Measurements from ENCODE around the gene TMEM254. TPM values are rescaled to one million over a fixed set of nuclear protein-coding genes. Genes with fewer than 3 reads are reported as not detected.
"Not testable (repeated sequence)": the region's sequence is repeated elsewhere in the genome, so short reads cannot be mapped to it uniquely, and the experiment has no call there.

TMEM254 gene
- total and polyA plus RNA-seq, 4 donors = 15.6 to 46.9 (median 36.0) TPM

DNA sequence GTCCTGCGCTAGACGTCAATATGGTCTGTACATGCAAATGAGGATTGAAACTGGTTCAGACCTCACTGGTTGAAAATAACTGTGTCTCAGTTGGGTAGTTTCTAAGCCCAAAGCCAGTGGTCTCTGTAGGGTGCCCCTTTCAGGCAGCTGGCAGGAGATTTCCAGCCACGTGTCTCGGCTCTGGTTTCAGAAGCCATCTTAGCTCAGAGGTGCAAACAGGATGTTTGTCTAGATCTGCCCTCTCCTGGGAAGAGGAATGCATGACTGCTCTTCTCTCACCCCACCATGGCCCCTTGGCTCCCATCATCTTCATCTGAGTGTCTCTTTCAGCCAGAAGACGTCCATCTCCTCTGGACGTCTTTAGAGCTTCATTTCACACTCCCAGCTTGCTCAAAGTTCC, 33.5 kb upstream of the TMEM254 start:
- H3K27me3 ChIP-seq (ENCODE audit: control insufficient read depth, insufficient read depth, low read length); H3K9me3 ChIP-seq (ENCODE audit: control insufficient read depth, insufficient read depth, low read length); DNase-seq (ENCODE audit: low read depth in 4 of 6, low spot score in 6 of 6); H3K27ac ChIP-seq (ENCODE audit: low read depth, low read length); H3K36me3 ChIP-seq (ENCODE audit: control insufficient read depth, insufficient read depth, low read length); H3K4me1 ChIP-seq (ENCODE audit: control insufficient read depth, insufficient read depth, low read length); H3K4me3 ChIP-seq (ENCODE audit: low read depth, low read length): not testable (repeated sequence)
- 60% methylated on average over 5 of the region's 6 CpGs for WGBS (ENCODE audit: insufficient coverage)

DNA sequence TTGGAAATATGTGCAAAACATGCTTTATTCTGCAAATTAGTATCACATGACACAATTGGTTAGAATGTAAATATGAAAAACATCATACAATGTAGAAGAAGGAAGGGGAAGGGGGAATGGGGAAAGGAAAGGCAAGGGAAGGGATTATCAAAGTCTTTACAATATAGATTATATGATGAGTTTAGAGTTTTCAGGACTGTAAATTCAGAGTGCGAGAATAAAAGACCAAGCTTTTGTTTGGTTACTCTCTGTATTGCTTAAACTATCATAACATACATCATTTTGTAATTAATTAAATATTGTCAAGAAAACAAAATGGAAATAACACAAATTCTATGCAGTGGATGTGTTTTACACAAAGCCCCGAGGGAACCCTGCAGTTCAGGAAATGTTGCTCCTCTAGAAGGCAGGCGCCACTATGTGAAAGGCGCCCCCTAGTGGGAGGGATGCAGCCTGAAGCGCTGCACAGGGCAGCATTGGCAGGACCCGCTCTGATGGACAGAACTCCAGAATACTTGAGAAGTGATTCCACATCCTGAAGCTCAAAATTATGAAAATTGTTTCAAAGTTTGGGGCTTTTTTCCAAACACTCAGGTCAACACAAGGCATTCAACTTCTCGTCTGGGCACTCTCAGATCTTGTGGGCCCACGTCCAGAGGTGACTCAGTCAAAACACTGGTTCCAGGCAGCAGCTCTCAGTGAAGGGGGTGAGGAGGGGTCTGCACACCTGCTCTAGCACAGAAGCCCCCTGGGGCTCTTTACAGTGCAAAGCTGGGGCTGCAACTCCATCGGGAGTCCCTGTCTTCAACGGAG, 31.6 kb upstream of the TMEM254 start:
- 29% methylated on average over 8 of the region's 10 CpGs for WGBS (ENCODE audit: insufficient coverage)
- Histone ChIP-seq H3K27me3 (ENCODE audit: control insufficient read depth, insufficient read depth, low read length) (no peaks in the 10 kb centered on the region), H3K27ac (ENCODE audit: low read depth, low read length) (no peak overlapping the region), H3K4me3 (ENCODE audit: low read depth, low read length) (no peak overlapping the region), H3K4me1 (ENCODE audit: control insufficient read depth, insufficient read depth, low read length) (no peaks in the 10 kb centered on the region), H3K36me3 (ENCODE audit: control insufficient read depth, insufficient read depth, low read length) (no peaks in the 10 kb centered on the region), H3K9me3 (ENCODE audit: control insufficient read depth, insufficient read depth, low read length) (no peaks in the 10 kb centered on the region)
- DNase-seq (ENCODE audit: low read depth in 4 of 6, low spot score in 6 of 6) = peak in 3 of 6 donors; percentile 17 to 67 (median 54)

DNA sequence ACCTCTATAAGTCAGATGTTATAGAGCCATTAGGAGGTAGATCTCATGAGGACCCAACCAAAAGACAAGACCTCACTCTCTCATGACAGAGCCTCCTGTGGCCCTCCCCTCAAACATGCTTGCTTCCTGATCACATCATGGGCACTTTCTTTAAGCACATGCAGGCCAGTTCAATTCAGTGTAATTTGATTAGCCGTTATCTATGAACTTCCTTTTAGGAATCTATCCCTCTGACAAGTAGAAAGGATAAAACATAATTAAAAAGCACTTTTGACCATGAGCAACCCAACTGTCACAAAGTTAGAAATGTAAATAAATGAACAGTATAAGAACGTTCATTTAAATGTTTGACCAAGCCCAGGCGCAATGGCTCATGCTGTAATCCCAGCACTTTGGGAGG, 27.7 kb upstream of the TMEM254 start:
- no peak overlapping the region for H3K4me3 ChIP-seq (ENCODE audit: low read depth, low read length)
- H3K36me3 ChIP-seq (ENCODE audit: control insufficient read depth, insufficient read depth, low read length) = no peaks in the 10 kb centered on the region
- H3K27ac ChIP-seq (ENCODE audit: low read depth, low read length) = no peak overlapping the region
- no peaks in the 10 kb centered on the region for H3K27me3 ChIP-seq (ENCODE audit: control insufficient read depth, insufficient read depth, low read length)
- no peak for DNase-seq (ENCODE audit: low read depth in 4 of 6, low spot score in 6 of 6)
- WGBS (ENCODE audit: insufficient coverage) = no CpG with 5 or more reads among the region's 3 CpGs
- H3K9me3 ChIP-seq (ENCODE audit: control insufficient read depth, insufficient read depth, low read length) = no peaks in the 10 kb centered on the region
- H3K4me1 ChIP-seq (ENCODE audit: control insufficient read depth, insufficient read depth, low read length) = no peaks in the 10 kb centered on the region

DNA sequence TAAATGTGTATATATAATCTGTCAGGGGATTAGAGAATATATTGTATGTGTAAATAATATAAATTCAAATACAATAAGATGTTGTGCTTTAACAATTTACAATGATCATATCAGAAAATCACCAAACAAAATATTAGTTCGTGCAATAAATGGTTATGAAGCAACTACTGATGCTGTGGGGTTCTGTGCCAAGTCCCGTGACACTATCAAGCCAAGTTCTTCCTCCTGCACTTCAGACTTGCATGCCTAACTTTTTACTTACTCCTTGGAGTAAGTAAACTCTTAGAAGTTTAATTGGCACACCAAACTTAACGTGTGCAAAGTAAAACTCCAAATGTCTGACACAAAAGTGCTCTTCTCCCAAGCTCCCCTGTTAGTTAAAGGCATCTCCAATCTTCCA, 26.5 kb upstream of the TMEM254 start:
- Histone ChIP-seq H3K9me3 (ENCODE audit: control insufficient read depth, insufficient read depth, low read length) (no peaks in the 10 kb centered on the region), H3K27me3 (ENCODE audit: control insufficient read depth, insufficient read depth, low read length) (no peaks in the 10 kb centered on the region), H3K27ac (ENCODE audit: low read depth, low read length) (no peak overlapping the region), H3K4me1 (ENCODE audit: control insufficient read depth, insufficient read depth, low read length) (no peaks in the 10 kb centered on the region), H3K4me3 (ENCODE audit: low read depth, low read length) (no peak overlapping the region), H3K36me3 (ENCODE audit: control insufficient read depth, insufficient read depth, low read length) (no peaks in the 10 kb centered on the region)
- no peak for DNase-seq (ENCODE audit: low read depth in 4 of 6, low spot score in 6 of 6)
- WGBS (ENCODE audit: insufficient coverage) = 88% methylated on average over 1 of the region's 3 CpGs

DNA sequence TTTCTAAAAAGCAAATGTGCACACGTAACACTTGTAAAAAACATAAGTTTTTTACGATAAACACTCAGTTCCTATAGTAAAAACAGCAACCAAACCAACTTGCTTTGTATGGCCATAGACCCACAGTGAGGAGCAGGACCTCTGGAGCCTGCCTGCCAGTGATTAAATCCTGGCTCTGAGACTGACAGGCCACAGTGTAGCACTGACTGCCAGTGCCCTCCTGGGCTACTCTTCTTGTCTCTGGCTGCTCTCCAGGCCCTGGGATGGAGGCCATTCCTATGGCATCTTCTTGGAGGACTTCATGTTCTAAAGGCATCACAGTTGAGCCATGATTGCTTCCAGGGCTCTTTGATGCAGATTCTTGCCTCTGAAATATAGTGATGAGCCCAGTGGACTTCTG, 22.7 kb upstream of the TMEM254 start:
- H3K4me1 ChIP-seq (ENCODE audit: control insufficient read depth, insufficient read depth, low read length) = no peaks in the 10 kb centered on the region
- DNase-seq (ENCODE audit: low read depth in 4 of 6, low spot score in 6 of 6) = peak in 1 of 6 donors; percentile 18
- H3K27me3 ChIP-seq (ENCODE audit: control insufficient read depth, insufficient read depth, low read length) = no peaks in the 10 kb centered on the region

DNA sequence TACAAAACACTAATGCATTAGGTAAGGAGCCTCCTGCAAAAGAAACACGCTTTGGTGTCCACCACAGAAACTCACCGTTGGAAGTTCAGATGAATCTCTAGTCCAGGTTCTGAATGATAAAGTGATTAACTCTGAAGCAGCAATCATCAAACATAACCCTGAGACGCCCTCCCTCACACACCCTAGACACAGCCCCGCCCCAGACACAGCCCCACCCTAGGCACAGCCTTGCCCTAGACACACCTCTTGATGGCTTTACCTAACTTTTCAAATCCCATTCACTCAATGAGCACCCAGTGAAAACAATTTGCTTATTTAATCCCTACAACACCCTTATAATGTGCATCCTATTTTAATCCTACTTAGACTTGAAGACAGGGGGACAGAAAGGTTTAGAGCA, 21.3 kb upstream of the TMEM254 start:
- no peak overlapping the region for H3K4me3 ChIP-seq (ENCODE audit: low read depth, low read length)
- no peaks in the 10 kb centered on the region for H3K4me1 ChIP-seq (ENCODE audit: control insufficient read depth, insufficient read depth, low read length)
- no peaks in the 10 kb centered on the region for H3K27me3 ChIP-seq (ENCODE audit: control insufficient read depth, insufficient read depth, low read length)
- H3K27ac ChIP-seq (ENCODE audit: low read depth, low read length) = no peak overlapping the region
- DNase-seq (ENCODE audit: low read depth in 4 of 6, low spot score in 6 of 6) = no peak
- no peaks in the 10 kb centered on the region for H3K9me3 ChIP-seq (ENCODE audit: control insufficient read depth, insufficient read depth, low read length)
- no peaks in the 10 kb centered on the region for H3K36me3 ChIP-seq (ENCODE audit: control insufficient read depth, insufficient read depth, low read length)
- WGBS (ENCODE audit: insufficient coverage) = 88% methylated on average over 2 of the region's 4 CpGs

More for the DNA sequence above, 22.7 kb upstream of the TMEM254 start:
- no peak overlapping the region for H3K27ac ChIP-seq (ENCODE audit: low read depth, low read length)
- H3K4me3 ChIP-seq (ENCODE audit: low read depth, low read length) = no peak overlapping the region
- WGBS (ENCODE audit: insufficient coverage) = 95% methylated on average over 2 of the region's 2 CpGs
- H3K9me3 ChIP-seq (ENCODE audit: control insufficient read depth, insufficient read depth, low read length) = no peaks in the 10 kb centered on the region
- no peaks in the 10 kb centered on the region for H3K36me3 ChIP-seq (ENCODE audit: control insufficient read depth, insufficient read depth, low read length)

DNA sequence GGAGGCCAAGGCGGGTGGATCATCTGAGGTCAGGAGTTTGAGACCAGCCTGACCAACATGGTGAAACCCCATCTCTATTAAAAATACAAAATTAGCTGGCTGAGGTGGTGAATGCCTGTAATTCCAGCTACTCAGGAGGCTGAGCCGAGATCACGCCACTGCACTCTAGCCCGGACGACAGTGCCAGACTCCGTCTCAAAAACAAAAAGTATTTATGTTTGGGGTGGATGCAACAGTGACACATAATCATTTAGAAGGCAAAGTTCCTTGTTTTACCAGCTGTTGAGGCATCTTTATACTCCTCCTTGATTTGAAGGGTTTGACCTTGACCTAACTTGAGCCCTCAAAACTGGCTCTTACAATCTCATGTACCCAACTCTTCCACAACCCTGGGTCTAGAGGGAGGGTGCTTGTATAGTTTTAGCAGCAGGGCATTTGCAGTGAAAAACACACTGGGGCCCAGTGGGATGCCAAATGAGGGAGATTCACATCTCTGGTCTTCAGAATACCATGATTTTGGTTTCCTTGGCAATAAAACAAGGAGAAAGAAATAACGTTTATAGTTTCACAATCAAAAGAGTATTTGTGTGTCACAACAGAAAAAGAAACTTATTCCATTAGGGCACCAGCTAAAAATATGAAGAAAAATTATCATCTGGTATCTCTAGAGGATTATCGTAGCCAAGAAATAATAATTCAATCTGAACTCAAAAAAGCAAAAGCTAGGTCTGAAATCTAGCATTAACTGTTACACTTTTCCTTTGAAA, 14.2 kb upstream of the TMEM254 start:
- Histone ChIP-seq H3K36me3 (ENCODE audit: control insufficient read depth, insufficient read depth, low read length) (no peaks in the 10 kb centered on the region), H3K4me3 (ENCODE audit: low read depth, low read length) (no peak overlapping the region), H3K27me3 (ENCODE audit: control insufficient read depth, insufficient read depth, low read length) (no peaks in the 10 kb centered on the region), H3K4me1 (ENCODE audit: control insufficient read depth, insufficient read depth, low read length) (no peaks in the 10 kb centered on the region), H3K27ac (ENCODE audit: low read depth, low read length) (no peak overlapping the region), H3K9me3 (ENCODE audit: control insufficient read depth, insufficient read depth, low read length) (peaks cover 3% of the 10 kb centered on the region)
- no peak for DNase-seq (ENCODE audit: low read depth in 4 of 6, low spot score in 6 of 6)
- no CpG with 5 or more reads among the region's 8 CpGs for WGBS (ENCODE audit: insufficient coverage)

DNA sequence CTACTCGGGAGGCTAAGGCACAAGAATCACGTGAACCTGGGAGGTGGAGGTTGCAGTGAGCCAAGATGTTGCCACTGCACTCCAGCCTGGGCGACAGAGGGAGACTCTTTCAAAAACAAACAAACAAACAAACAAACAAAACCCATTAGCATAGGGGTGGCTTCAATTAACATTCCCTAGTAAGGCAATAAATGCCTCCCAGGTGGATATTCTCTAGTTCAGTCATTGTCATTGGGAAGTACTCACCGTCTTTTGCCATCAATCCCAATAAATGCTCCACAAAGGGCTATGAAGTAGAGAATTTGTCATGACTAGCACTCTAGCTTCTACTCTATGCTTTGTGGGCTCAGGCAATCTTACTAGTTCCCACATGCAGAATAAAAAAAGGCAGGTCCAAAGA, 11.7 kb upstream of the TMEM254 start:
- H3K4me3 ChIP-seq (ENCODE audit: low read depth, low read length) = no peak overlapping the region
- no peak overlapping the region for H3K27ac ChIP-seq (ENCODE audit: low read depth, low read length)
- no peaks in the 10 kb centered on the region for H3K27me3 ChIP-seq (ENCODE audit: control insufficient read depth, insufficient read depth, low read length)
- WGBS (ENCODE audit: insufficient coverage) = no CpG with 5 or more reads among the region's 4 CpGs
- no peaks in the 10 kb centered on the region for H3K36me3 ChIP-seq (ENCODE audit: control insufficient read depth, insufficient read depth, low read length)
- peaks cover 3% of the 10 kb centered on the region for H3K9me3 ChIP-seq (ENCODE audit: control insufficient read depth, insufficient read depth, low read length)
- no peak for DNase-seq (ENCODE audit: low read depth in 4 of 6, low spot score in 6 of 6)
- peaks cover 12% of the 10 kb centered on the region for H3K4me1 ChIP-seq (ENCODE audit: control insufficient read depth, insufficient read depth, low read length)

DNA sequence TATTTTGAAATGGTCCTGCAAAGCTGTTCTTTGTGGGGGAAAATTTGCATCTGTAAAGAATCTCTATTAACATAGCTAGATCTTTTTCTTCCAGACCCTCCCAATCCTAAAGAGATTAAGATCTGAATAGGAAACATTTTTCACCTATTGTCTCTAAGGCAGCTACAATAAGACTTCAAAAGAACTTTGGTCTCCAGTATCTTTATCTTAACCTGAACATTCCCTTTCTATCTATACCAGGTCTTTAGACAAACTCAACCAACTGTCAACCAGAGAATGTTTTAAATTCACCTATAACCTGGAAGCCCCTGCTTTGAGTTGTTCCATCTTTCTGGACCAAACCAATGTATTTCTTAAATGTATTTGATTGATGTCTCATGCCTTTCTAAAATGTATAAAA, 10.6 kb upstream of the TMEM254 start:
- H3K36me3 ChIP-seq (ENCODE audit: control insufficient read depth, insufficient read depth, low read length); H3K27ac ChIP-seq (ENCODE audit: low read depth, low read length); DNase-seq (ENCODE audit: low read depth in 4 of 6, low spot score in 6 of 6); H3K9me3 ChIP-seq (ENCODE audit: control insufficient read depth, insufficient read depth, low read length); H3K4me3 ChIP-seq (ENCODE audit: low read depth, low read length); H3K27me3 ChIP-seq (ENCODE audit: control insufficient read depth, insufficient read depth, low read length): not testable (repeated sequence)
- H3K4me1 ChIP-seq (ENCODE audit: control insufficient read depth, insufficient read depth, low read length) = peaks cover 12% of the 10 kb centered on the region

DNA sequence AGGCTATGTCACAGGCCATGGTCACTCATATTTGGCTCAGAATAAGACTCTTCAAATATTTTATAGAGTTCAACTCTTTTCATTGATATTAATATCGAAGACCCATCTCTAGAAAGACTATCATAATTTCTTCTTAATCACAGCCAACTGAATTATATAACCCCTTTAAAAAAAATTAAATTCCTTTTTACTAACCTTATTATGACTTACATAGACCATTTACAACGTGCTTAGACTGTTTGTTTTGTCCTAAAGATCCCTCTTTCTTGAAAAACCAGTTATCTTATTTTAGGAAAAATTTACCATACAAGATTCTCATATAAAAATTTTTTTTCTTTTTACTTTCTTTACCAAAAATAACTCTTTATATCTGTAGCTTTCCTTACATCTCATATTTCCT, 10.2 kb upstream of the TMEM254 start:
- Histone ChIP-seq H3K27ac (ENCODE audit: low read depth, low read length) (no peak overlapping the region), H3K27me3 (ENCODE audit: control insufficient read depth, insufficient read depth, low read length) (no peaks in the 10 kb centered on the region), H3K36me3 (ENCODE audit: control insufficient read depth, insufficient read depth, low read length) (no peaks in the 10 kb centered on the region), H3K4me1 (ENCODE audit: control insufficient read depth, insufficient read depth, low read length) (peaks cover 12% of the 10 kb centered on the region), H3K9me3 (ENCODE audit: control insufficient read depth, insufficient read depth, low read length) (peaks cover 3% of the 10 kb centered on the region), H3K4me3 (ENCODE audit: low read depth, low read length) (no peak overlapping the region)
- 100% methylated on average over 1 of the region's 2 CpGs for WGBS (ENCODE audit: insufficient coverage)
- DNase-seq (ENCODE audit: low read depth in 4 of 6, low spot score in 6 of 6) = no peak
